Peyer's patch (tissue), 4 donors: ENCODE data around the gene SCN1B. TPM values are rescaled to one million over a fixed set of nuclear protein-coding genes. Genes with fewer than 3 reads are reported as not detected.
"Not testable (repeated sequence)": the region's sequence is repeated elsewhere in the genome, so short reads cannot be mapped to it uniquely, and the experiment has no call there.

Experiments used
- DNase-seq, 3 donors: peaks; one replicate each; pipeline ENCODE4 v3.0.0-alpha.2; 2017 to 2019
- H3K27ac ChIP-seq, 4 donors: fragments of 200-600 bp; sonication (generic); one replicate each; pipeline ENCODE4 v1.5.1; 2016 to 2019
- H3K27me3 ChIP-seq, 2 donors: fragments of 200-600 bp; sonication (generic); one replicate each; pipeline ENCODE4 v1.5.1; 2019
- H3K36me3 ChIP-seq, 3 donors: fragments of 200-600 bp; sonication (generic); one replicate each; pipeline ENCODE4 v1.5.1; 2016 to 2019
- H3K4me1 ChIP-seq, 4 donors: fragments of 200-600 bp; sonication (generic); one replicate each; pipeline ENCODE4 v1.5.1; 2016 to 2019
- H3K4me3 ChIP-seq, 4 donors: fragments of 200-600 bp; sonication (generic); 1 replicate in 3 of 4; 2 replicates in 1 of 4; pipeline ENCODE4 v1.5.1; 2016 to 2019; ENCODE audit warnings: mild to moderate bottlenecking in 1 of 4
- H3K9me3 ChIP-seq, 4 donors: fragments of 200-600 bp; sonication (generic); one replicate each; pipeline ENCODE4 v1.5.1; 2016 to 2019; ENCODE audit warnings: mild to moderate bottlenecking in 1 of 4
- POLR2A ChIP-seq, 2 donors: fragments of 450-650 bp; IDR thresholded peaks; one replicate each; pipeline ENCODE4 v1.5.1; 2017; ENCODE audit warnings: antibody characterized with exemption in 2 of 2, mild to moderate bottlenecking in 2 of 2, moderate library complexity in 2 of 2
- total RNA-seq, 4 donors: library from RNA; depleted of rRNA; stranded (reverse); fragments of >200 nt; gene quantifications; one replicate each; pipeline ENCODE4 v1.1.0, GENCODE V29; 2016
- TF ChIP-seq, protein P1 (sequence below), 6 experiments: fragments of 450-650 bp in 4 of 6; fragments of 200-600 bp in 2 of 6; sonication (generic) in 1 of 6; IDR thresholded peaks; one replicate each; pipeline ENCODE4 v1.5.1; 2017 to 2019; ENCODE audit warnings: antibody characterized with exemption in 6 of 6, mild to moderate bottlenecking in 3 of 6, moderate library complexity in 1 of 6

SCN1B gene
- total RNA-seq, 4 donors from 2014 or later = 2.8 to 9.1 (median 5.1) TPM

DNA sequence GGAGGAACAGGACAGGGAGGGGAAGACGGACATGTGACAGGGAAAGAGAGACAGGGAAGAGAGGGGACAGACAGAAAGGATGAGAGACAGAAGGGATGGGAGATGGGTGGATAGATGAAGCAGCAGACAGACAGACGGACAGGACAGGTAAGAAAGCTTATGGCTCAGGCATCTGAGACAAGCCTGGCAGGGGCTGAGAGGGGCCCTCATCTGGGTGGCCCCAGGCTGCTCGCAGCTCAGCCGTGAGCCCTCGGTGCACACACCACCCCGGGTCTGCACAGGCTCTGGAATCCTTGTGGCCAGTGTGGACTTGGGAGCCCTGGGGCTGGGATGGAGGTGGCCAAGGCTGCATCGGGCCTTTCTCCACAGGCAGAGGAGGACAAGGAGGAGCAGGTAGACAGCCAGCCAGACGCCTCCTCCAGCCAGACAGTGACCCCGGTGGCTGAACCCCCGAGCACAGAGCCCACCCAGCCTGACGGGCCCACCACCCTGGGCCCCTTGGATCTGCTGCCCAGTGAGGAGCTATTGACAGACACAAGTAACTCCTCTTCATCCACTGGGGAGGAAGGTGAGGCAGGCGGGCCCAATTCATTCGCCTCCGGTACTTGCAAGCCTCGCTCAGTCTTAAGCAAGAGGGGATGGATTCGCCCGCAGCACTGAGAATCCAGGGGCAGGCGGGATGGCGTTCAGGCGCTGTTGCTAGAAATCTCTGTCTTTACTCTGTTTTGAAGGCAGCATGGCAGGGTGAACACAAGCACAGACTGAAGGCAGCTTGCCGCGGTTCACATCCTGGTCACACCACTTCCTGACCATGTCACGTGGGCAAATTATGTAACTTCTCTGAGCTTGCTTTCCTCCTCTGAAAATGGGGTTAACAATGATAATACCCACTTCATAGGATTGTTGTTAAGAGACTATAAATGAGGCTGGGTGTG is 16.2 kb upstream of the SCN1B start:
- no peaks in the 10 kb centered on the region for H3K9me3 ChIP-seq
- no peaks in the 10 kb centered on the region for H3K27me3 ChIP-seq
- H3K4me1 ChIP-seq = peaks cover 0 to 32% (median 17%) of the 10 kb centered on the region in 4 donors
- TF ChIP-seq POLR2A (IDR thresholded peaks at IDR 0.05) = no peak
- TF ChIP-seq, protein P1, sequence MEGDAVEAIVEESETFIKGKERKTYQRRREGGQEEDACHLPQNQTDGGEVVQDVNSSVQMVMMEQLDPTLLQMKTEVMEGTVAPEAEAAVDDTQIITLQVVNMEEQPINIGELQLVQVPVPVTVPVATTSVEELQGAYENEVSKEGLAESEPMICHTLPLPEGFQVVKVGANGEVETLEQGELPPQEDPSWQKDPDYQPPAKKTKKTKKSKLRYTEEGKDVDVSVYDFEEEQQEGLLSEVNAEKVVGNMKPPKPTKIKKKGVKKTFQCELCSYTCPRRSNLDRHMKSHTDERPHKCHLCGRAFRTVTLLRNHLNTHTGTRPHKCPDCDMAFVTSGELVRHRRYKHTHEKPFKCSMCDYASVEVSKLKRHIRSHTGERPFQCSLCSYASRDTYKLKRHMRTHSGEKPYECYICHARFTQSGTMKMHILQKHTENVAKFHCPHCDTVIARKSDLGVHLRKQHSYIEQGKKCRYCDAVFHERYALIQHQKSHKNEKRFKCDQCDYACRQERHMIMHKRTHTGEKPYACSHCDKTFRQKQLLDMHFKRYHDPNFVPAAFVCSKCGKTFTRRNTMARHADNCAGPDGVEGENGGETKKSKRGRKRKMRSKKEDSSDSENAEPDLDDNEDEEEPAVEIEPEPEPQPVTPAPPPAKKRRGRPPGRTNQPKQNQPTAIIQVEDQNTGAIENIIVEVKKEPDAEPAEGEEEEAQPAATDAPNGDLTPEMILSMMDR (IDR thresholded peaks at IDR 0.05) = no peak
- peak in 2 of 3 donors; percentile 61 to 85 for DNase-seq
- H3K4me3 ChIP-seq = peak overlapping the region in 1 of 4 donors; percentile 12
- H3K27ac ChIP-seq = peak overlapping the region in 3 of 4 donors; percentile 24 to 69 (median 54)
- peaks cover 0 to 62% (median 0%) of the 10 kb centered on the region in 3 donors for H3K36me3 ChIP-seq

DNA sequence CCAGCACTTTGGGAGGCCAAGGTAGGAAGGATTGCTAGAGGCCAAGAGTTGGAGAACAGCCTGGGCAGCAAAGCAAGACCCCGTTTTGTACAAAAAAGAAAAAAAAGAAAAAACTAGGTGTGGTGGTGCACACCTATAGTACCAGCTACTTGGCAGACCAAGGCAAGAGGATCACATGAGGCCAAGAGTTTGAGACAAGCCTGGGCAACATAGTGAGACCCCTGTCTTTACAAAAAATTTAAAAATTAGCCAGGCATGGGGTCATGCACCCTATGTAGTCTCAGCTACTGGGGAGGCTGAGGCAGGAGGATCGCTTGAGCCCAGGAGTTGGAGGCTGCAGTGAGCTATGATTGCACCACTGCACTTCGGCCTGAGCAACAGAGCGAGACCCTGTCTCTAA is 15.5 kb upstream of the SCN1B start:
- H3K4me1 ChIP-seq = peaks cover 0 to 32% (median 17%) of the 10 kb centered on the region in 4 donors
- H3K27ac ChIP-seq = peak overlapping the region in 1 of 4 donors; percentile 69
- H3K4me3 ChIP-seq, H3K9me3 ChIP-seq, DNase-seq, H3K27me3 ChIP-seq: not testable (repeated sequence)
- H3K36me3 ChIP-seq = peaks cover 0 to 62% (median 0%) of the 10 kb centered on the region in 3 donors

DNA sequence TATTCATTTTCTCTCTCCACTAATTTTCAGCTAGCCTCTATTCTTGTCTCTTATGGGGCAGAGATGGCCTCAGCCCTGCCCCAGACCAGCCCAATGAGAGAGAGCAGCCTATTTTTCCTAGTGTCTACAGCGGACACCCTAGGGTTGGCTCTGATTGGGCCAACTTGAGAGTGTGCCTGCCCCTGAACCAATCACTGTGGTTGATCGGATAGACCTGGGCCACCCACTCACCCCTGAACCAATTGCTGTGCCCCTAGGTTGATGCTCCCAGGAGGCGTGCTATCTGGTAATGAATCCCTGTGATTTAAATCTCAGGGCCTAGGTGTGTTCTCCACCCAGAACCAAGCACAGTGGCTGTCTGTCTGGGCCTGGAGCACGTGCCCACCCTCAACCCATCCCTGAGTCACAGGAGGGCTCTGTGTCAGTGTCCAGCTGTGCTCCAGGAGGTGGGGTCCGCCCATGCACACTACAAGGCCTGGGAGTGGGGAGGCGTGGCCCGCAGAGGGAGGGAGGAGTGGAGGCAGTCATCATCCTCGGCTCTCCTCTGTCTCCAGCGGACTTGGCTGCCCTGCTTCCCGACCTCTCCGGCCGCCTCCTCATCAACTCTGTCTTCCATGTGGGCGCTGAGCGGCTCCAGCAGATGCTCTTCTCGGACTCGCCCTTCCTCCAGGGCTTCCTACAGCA is 14.9 kb upstream of the SCN1B start:
- Histone ChIP-seq H3K27me3 (no peaks in the 10 kb centered on the region), H3K27ac (peak overlapping the region in 2 of 4 donors; percentile 19 to 69), H3K4me1 (peaks cover 0 to 32% (median 17%) of the 10 kb centered on the region in 4 donors), H3K4me3 (no peak overlapping the region), H3K36me3 (peaks cover 0 to 62% (median 0%) of the 10 kb centered on the region in 3 donors), H3K9me3 (no peaks in the 10 kb centered on the region)
- TF ChIP-seq, protein P1 (IDR thresholded peaks at IDR 0.05) = no peak
- no peak for TF ChIP-seq POLR2A (IDR thresholded peaks at IDR 0.05)
- DNase-seq = no peak

DNA sequence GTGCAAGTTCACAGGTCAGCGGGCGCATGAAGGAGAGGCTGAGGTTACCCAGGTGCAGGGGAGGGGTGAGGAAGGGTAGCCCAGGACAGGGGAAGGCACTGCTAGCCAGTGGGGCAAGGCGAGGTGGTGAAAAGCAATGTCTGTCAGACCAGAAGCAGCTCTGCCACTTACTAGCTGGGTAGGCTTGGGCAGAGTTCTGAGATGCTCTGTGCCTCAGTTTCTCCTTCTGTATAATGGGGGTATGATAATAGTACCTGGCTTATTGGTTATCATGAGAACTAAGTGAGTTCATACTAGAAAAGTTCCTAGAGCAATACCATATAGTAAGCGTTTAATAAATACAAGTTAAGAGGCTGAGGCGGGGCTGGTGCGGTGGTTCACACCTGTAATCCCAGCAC is 14.3 kb upstream of the SCN1B start:
- Histone ChIP-seq H3K27me3 (no peaks in the 10 kb centered on the region), H3K27ac (no peak overlapping the region), H3K4me1 (peaks cover 0 to 32% (median 17%) of the 10 kb centered on the region in 4 donors), H3K36me3 (peaks cover 0 to 65% (median 0%) of the 10 kb centered on the region in 3 donors), H3K9me3 (no peaks in the 10 kb centered on the region), H3K4me3 (no peak overlapping the region)
- DNase-seq = no peak
- no peak for TF ChIP-seq POLR2A (IDR thresholded peaks at IDR 0.05)
- TF ChIP-seq, protein P1 (IDR thresholded peaks at IDR 0.05) = no peak

DNA sequence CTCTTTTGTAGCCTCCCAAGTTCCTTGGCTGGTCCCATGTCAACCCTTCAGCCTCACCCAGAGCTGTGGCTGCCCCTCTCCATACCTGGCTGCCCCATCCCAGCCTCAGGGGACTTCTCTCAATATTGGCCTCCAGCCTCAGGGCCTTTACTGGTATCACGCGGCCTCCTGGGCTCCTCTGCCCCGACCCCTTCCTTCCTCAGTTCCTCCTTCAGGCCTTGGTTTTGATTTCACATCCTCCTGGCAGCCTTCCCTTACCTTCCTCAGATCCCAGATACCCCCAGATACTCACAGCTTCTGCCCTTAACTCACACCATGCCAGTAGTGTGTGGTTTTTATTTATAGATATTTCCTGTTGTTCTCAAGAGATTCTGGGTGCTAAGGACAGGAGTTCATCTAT is 12.8 kb upstream of the SCN1B start:
- peaks cover 0 to 81% (median 0%) of the 10 kb centered on the region in 3 donors for H3K36me3 ChIP-seq
- no peak overlapping the region for H3K27ac ChIP-seq
- DNase-seq = no peak
- TF ChIP-seq POLR2A (IDR thresholded peaks at IDR 0.05) = no peak
- TF ChIP-seq, protein P1 (IDR thresholded peaks at IDR 0.05) = no peak
- no peak overlapping the region for H3K4me3 ChIP-seq
- H3K9me3 ChIP-seq = no peaks in the 10 kb centered on the region
- H3K27me3 ChIP-seq = no peaks in the 10 kb centered on the region
- H3K4me1 ChIP-seq = peaks cover 0 to 18% (median 16%) of the 10 kb centered on the region in 4 donors
